ENCODE data around the gene ARTN. TPM values are rescaled to one million over a fixed set of nuclear protein-coding genes. Genes with fewer than 3 reads are reported as not detected.

The ARTN gene, protein sequence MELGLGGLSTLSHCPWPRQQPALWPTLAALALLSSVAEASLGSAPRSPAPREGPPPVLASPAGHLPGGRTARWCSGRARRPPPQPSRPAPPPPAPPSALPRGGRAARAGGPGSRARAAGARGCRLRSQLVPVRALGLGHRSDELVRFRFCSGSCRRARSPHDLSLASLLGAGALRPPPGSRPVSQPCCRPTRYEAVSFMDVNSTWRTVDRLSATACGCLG
- total RNA-seq: 43.2 and 49.7 TPM in 2 replicates

DNA sequence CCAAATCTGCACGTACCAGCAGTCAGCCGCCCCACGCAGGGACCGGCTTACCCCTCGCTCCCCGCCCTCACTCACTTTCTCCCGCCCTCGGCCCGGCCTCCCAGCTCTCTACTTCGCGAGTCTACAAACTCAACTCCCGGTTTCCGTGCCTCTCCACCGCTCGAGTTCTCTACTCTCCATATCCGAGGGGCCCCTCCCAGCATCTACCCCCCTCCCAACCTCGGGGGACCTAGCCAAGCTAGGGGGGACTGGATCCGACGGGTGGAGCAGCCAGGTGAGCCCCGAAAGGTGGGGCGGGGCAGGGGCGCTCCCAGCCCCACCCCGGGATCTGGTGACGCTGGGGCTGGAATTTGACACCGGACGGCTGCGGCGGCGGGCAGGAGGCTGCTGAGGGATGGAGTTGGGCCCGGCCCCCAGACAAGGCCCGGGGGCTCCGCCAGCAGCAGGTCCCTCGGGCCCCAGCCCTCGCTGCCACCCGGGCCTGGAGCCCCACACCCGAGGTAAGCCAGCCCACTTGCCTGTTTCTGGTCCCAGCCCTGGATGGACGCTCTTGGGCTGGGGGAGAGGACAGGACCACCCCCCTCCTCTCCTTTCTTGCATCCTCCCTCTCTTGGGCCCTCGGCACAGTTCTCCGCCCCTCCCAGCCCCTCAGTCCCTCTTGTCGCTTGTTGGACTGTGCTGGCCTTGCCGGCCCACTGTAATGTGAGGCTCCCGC lies at the start of gene ARTN:
Gene ARTN, plus strand, starts transcription at position 416 of the 715 bp plus-strand sequence. CDS start 1,856 bp downstream, outside the sequence.

DNA sequence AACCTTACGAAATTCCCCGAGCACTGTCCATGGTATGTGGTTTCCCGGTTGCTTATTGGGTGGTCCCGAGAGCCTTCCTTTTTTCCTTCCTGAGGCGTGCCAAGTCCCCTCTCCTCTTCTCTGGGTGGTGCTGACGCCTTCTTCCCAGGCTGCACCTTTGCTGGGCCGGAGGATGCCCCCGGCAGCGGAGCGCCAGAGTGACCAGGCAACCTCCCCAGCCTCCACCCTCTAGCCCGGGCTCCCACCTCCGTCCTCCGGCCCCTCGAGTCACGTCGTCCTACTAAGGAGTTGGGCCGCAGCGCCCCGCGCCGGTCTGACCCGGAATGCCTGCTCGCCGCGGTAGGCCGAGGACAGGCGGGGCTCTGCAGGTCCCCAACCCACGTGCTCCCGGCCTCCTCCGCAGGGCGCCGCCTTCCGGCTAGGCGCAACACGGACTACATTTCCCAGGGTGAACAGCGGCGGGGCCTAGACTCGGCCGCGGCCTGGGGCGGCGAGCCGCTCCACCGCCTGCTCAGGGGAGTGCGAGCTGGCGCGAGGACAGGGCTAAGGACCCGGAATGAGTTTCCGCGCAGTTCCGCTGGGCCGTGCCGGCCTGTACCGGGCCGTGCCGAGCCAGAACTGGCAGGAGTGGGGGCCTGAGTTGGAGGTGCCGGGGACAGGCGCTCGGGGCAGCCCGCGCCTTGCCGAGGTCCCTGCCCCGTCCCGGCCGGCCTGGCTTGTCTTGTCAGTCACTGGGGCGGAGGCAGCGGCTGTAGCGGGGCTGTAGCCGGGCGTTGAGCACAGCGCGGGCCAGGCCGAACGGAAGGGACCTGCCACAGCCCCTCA lies 12.8 kb downstream of the ARTN start, which contains the start of gene IPO13:
Gene IPO13, plus strand, starts transcription at position 715 of the 825 bp plus-strand sequence. CDS start 651 bp downstream, outside the sequence.

DNA sequence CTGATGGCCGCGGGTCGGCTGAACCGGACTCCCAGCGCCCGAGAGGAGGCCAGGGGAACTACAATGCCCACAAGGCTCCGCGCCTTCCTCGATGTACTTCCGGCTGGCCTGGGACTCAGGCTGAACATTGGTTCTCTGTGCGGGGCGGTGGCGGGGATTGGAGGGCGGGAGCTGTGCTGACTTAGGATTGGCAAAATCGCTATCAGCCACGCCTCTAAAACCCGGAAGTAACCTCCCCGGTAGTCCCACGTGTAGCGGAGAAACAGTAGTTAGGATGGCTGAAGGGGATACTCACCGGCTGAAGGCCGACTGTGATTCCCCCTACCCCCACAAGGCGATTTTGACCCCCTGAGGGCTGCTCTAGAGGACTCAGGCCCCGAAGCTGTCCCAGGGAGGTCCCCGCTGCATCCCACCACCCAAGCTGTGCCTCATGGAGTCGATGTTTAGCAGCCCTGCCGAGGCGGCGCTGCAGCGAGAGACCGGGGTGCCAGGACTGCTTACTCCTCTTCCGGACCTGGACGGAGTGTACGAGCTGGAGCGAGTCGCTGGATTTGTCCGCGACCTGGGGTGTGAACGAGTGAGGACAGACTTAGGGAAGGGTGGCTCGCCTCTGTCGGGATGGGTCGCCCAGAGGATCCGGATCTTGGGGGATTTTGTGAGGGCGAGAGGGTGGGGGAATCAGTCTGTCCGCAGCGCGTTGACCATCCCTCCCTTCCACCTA lies 36.3 kb downstream of the ARTN start, which contains the start of gene DPH2:
Gene DPH2, plus strand, starts transcription at position 265 of the 721 bp plus-strand sequence. Its CDS starts 166 bp downstream, at position 431.

DNA sequence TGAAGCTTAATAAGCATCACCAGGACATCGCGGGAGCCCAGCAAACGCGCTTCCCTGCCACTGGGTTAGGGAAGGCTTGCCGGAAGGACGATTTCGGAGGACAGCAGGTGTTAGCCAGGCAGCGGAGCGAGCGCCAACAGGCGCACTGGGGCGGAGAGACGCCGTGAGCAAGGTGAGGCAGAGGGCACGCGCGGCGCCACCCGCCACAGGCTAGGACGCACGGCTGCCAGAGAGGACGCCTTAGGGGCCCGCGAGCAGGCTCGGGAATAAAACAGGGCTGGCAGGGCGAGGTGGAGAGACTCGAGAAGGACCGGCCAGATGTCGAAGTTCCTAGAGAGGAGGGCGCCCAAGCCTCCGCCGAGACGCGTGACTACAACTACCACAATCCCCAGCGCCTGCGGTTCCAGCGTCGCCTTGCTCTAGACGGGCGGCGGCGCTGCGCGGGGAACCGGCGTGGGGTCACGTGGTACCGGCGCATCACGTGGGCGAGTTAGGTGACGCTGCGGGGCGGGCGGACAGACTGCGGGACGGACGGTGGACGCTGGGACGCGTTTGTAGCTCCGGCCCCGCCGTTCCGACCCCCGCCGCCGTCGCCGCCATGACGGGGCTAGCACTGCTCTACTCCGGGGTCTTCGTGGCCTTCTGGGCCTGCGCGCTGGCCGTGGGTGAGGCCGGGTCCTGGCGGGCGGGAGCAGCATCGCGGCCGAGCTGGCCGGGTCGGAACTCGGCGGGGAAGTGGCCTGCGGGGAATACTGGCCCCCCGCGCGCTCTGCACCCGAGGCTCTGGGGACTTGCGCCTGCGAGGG lies 41.0 kb downstream of the ARTN start, which contains the start of gene ATP6V0B:
Gene ATP6V0B, plus strand, starts transcription at position 518 of the 806 bp plus-strand sequence. Its CDS starts 81 bp downstream, at position 599.

DNA sequence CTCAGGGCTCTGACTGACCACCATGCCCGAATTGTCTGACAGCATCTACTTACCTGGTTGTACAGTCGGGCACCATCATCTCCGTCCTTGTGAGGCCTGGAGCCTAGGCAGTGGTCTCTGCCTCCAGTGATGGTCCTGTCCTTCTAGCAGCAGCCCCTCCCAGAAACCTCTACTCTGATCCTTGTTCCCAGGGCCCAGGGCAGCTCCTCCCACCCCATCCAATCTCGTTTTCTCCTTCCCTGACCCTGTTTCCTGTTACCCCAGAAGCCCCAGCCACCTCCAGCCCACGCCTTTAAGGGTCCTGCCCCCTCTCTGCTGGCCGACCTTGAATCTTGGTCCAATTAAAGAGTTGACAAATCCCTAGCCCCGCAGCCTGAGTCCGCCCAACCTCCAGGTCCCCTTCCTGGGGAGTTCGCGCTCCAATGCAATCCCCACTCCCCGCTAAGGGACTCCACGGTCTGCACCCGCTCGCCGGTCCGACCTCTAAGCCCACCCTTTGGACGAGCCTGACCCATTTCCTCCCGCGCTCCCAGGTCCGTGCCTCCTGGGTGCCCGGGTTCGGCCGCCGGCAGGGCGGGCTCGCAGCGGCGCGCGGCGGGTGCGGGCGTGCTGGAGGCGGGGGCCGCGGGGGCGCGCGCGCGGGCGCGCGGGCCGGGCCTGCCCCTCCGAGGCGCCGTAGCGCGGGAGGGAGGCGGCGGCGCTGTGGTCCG lies 45.1 kb downstream of the ARTN start, which contains the start of gene B4GALT2:
Gene B4GALT2, plus strand, starts transcription at position 660 of the 710 bp plus-strand sequence. CDS start 1,951 bp downstream, outside the sequence.

Other genes starting within 250 kb of the ARTN start
- gene ST3GAL3, start 226.3 kb upstream of the ARTN start, total RNA-seq: 6.2 and 13.0 TPM in 2 replicates
- 33.1 and 85.9 TPM in 2 replicates for gene IPO13, start 13.1 kb downstream of the ARTN start, total RNA-seq
- 27.3 and 33.9 TPM in 2 replicates for gene DPH2, start 36.2 kb downstream of the ARTN start, total RNA-seq
- gene ATP6V0B, start 41.2 kb downstream of the ARTN start, total RNA-seq: 167 and 185 TPM in 2 replicates
- 86.7 and 126 TPM in 2 replicates for gene B4GALT2, start 45.4 kb downstream of the ARTN start, total RNA-seq
- 5.3 and 6.4 TPM in 2 replicates for gene CCDC24, start 57.8 kb downstream of the ARTN start, total RNA-seq
- gene SLC6A9, start 97.7 kb downstream of the ARTN start, total RNA-seq: 1.9 and 4.5 TPM in 2 replicates
- gene KLF17, start 185.0 kb downstream of the ARTN start, total RNA-seq: not detected in 2 replicates
- gene KLF18, start 207.8 kb downstream of the ARTN start, total RNA-seq: not detected in 2 replicates